Esophagus squamous epithelium (tissue), 5 donors: ENCODE measurements around the gene CTNND2. TPM values are rescaled to one million over a fixed set of nuclear protein-coding genes. Genes with fewer than 3 reads are reported as not detected.

ENCODE experiments used
- DNase-seq: peaks from one replicate; lab custom pipeline; 2025; lab: John Stamatoyannopoulos, UW
- H3K27ac ChIP-seq, 4 donors: fragments of 200-600 bp; sonication (generic); one replicate each; pipeline ENCODE4 v1.5.1; 2016 to 2019; ENCODE audit warnings: mild to moderate bottlenecking in 1 of 4
- H3K27me3 ChIP-seq, 4 donors: fragments of 200-600 bp; sonication (generic); 1 replicate in 3 of 4; 2 replicates in 1 of 4; pipeline versions ENCODE4 v1.5.1 to v1.6.0; 2017 to 2021; ENCODE audit warnings: antibody characterized with exemption in 1 of 4
- H3K36me3 ChIP-seq, 3 donors: fragments of 200-600 bp; sonication (generic); one replicate each; pipeline ENCODE4 v1.5.1; 2016 to 2019
- H3K4me1 ChIP-seq, 3 donors: fragments of 200-600 bp; sonication (generic); one replicate each; pipeline ENCODE4 v1.5.1; 2017 to 2019
- H3K4me3 ChIP-seq, 4 donors: fragments of 200-600 bp; sonication (generic); 1 replicate in 3 of 4; 2 replicates in 1 of 4; pipeline ENCODE4 v1.5.1; 2016 to 2019; ENCODE audit warnings: mild to moderate bottlenecking in 2 of 4, moderate library complexity in 1 of 4
- H3K9me3 ChIP-seq, 3 donors: fragments of 200-600 bp; sonication (generic); one replicate each; pipeline ENCODE4 v1.5.1; 2016 to 2019
- POLR2A ChIP-seq, 4 donors: fragments of 450-650 bp; IDR thresholded peaks; one replicate each; pipeline ENCODE4 v1.6.1; 2017; ENCODE audit warnings: antibody characterized with exemption in 4 of 4, mild to moderate bottlenecking in 4 of 4, moderate library complexity in 3 of 4
- WGBS, 2 donors: methylation state at CpG; one replicate each; pipeline ENCODE4 v1.1.5; 2018; 5-methylcytosine and 5-hydroxymethylcytosine counted together
- intact Hi-C: fragments of 100-400 bp; cut with DNase I; formaldehyde crosslinking; loops from one replicate; pipeline ENCODE4 v1.15.0; 2022
- total RNA-seq, 4 donors: library from RNA; depleted of rRNA; stranded (reverse); fragments of >200 nt; gene quantifications; one replicate each; pipeline ENCODE4 v1.1.0, GENCODE V29; 2016
- TF ChIP-seq, protein P1 (sequence below), 6 experiments: fragments of 450-650 bp in 4 of 6; fragments of 200-600 bp in 2 of 6; sonication (generic) in 2 of 6; IDR thresholded peaks; one replicate each; pipeline ENCODE4 v1.5.1; 2016 to 2019; ENCODE audit warnings: antibody characterized with exemption in 6 of 6, mild to moderate bottlenecking in 4 of 6, moderate library complexity in 4 of 6
- donor health status: DM: yes; HTN: yes; CAD: no.

Gene CTNND2
- total RNA-seq, 4 donors from 2014 or later = 0.38 to 0.50 TPM; not detected in 2

DNA sequence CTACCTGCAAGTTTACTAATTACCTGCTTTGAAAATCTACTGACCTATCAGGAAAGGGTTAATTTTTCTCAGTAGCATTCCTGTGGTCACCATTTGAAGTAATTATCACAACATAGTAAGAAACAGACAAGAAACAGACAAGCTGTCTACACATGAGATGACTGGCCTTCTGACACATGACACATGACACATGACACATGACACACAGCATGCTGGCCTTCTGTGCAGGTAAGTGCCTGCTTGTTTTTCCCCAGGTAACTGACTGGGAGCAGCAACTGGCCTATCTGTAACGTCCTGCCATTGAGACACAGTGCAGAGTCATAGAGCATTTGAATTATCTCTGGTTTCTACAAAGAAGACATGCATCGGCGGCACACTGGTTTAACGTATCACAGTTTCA lies 222.4 kb downstream of the CTNND2 start:
- H3K9me3 ChIP-seq = no peaks in the 10 kb centered on the region
- no peaks in the 10 kb centered on the region for H3K27me3 ChIP-seq
- 69 to 79% methylated on average over 4 of the region's 4 CpGs for WGBS, 2 donors
- H3K4me1 ChIP-seq = no peaks in the 10 kb centered on the region
- no peaks in the 10 kb centered on the region for H3K36me3 ChIP-seq
- intact Hi-C loops = no loop called here
- H3K4me3 ChIP-seq = no peak overlapping the region
- TF ChIP-seq, protein P1, sequence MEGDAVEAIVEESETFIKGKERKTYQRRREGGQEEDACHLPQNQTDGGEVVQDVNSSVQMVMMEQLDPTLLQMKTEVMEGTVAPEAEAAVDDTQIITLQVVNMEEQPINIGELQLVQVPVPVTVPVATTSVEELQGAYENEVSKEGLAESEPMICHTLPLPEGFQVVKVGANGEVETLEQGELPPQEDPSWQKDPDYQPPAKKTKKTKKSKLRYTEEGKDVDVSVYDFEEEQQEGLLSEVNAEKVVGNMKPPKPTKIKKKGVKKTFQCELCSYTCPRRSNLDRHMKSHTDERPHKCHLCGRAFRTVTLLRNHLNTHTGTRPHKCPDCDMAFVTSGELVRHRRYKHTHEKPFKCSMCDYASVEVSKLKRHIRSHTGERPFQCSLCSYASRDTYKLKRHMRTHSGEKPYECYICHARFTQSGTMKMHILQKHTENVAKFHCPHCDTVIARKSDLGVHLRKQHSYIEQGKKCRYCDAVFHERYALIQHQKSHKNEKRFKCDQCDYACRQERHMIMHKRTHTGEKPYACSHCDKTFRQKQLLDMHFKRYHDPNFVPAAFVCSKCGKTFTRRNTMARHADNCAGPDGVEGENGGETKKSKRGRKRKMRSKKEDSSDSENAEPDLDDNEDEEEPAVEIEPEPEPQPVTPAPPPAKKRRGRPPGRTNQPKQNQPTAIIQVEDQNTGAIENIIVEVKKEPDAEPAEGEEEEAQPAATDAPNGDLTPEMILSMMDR (IDR thresholded peaks at IDR 0.05) = no peak
- no peak for TF ChIP-seq POLR2A (IDR thresholded peaks at IDR 0.05)
- H3K27ac ChIP-seq = no peak overlapping the region
- DNase-seq = no peak

DNA sequence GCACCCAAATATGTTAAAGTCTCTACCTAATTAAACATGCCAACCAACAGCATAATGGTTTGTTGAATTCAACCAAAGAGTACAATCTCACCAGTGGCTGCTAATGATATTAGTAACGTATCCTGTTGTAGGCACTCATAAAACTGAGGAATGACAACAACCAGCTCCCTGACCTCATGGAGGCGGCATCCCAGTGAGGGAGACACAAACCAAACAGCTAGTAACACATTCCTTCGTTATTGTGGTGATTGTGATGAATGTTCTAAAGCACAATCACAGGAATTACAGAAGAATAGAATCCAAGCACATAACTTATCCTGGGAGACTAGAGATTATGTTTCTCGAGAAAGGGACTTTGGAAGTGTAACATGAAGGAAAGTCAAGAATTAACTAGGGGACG lies 224.6 kb downstream of the CTNND2 start:
- H3K27ac ChIP-seq = no peak overlapping the region
- WGBS, 2 donors = 65 to 71% methylated on average over 5 of the region's 5 CpGs
- no peak overlapping the region for H3K4me3 ChIP-seq
- no peaks in the 10 kb centered on the region for H3K27me3 ChIP-seq
- no peaks in the 10 kb centered on the region for H3K36me3 ChIP-seq
- no peaks in the 10 kb centered on the region for H3K9me3 ChIP-seq
- TF ChIP-seq, protein P1 (IDR thresholded peaks at IDR 0.05) = no peak
- TF ChIP-seq POLR2A (IDR thresholded peaks at IDR 0.05) = no peak
- intact Hi-C loops = no loop called here
- H3K4me1 ChIP-seq = no peaks in the 10 kb centered on the region
- no peak for DNase-seq

DNA sequence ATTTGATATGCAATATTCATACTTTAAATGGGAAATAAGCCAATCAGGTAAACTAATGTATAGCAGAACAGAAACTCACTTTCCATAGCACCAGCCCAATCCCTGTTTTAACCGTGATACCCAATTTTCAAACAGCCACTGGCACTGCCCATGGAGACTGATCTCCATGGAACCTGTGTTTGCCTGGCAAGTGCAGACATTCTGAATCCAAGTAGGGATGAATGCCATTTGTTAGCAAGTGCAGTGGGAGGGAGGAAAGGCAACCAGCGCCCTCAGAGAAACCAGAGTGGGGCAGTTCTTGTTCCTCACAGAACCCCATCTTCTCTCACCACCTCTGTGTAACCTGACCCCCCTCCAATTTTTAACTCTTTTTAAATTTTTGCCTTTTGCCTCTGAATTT lies 229.1 kb downstream of the CTNND2 start:
- no peak overlapping the region for H3K4me3 ChIP-seq
- H3K27me3 ChIP-seq = no peaks in the 10 kb centered on the region
- 68 to 74% methylated on average over 2 of the region's 2 CpGs for WGBS, 2 donors
- H3K27ac ChIP-seq = no peak overlapping the region
- TF ChIP-seq, protein P1 (IDR thresholded peaks at IDR 0.05) = no peak
- no peak for TF ChIP-seq POLR2A (IDR thresholded peaks at IDR 0.05)
- no peaks in the 10 kb centered on the region for H3K9me3 ChIP-seq
- intact Hi-C loops = no loop called here
- no peaks in the 10 kb centered on the region for H3K36me3 ChIP-seq
- no peaks in the 10 kb centered on the region for H3K4me1 ChIP-seq
- no peak for DNase-seq

DNA sequence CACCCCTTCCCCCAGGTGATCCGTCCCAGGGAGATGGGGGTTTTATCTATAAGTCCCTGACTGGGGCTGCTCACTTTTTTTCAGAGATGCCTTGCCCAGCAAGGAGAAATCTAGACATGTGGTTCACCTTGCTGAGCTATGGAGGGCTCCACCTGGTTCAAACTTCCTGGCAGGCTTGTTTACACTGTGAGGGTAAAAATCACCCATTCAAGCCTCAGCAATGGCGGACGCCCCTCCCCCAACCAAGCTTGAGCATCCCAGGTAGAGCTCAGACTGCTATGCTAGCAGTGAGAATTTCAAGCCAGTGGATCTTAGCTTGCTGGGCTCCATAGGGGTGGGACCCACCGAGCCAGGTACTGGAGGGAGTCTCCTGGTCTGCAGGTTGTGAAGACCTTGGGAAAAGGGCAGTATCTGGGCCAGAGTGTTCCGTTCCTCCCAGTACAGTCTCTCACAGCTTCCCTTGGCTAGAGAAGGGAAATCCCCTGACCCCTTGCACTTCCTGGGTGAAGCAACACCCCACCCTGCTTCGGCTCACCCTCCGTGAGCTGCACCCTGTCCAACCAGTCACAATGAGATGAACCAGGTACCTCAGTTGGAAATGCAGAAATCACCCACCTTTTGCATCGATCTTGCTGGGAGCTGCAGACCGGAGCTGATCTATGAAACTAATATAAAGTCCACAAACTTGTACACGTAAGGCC lies 231.7 kb downstream of the CTNND2 start:
- H3K4me3 ChIP-seq = no peak overlapping the region
- H3K36me3 ChIP-seq = no peaks in the 10 kb centered on the region
- TF ChIP-seq POLR2A (IDR thresholded peaks at IDR 0.05) = no peak
- H3K27ac ChIP-seq = no peak overlapping the region
- H3K4me1 ChIP-seq = no peaks in the 10 kb centered on the region
- intact Hi-C loops = no loop called here
- H3K9me3 ChIP-seq = no peaks in the 10 kb centered on the region
- H3K27me3 ChIP-seq = no peaks in the 10 kb centered on the region
- WGBS, 2 donors = 80 to 83% methylated on average over 5 to 8 of the region's 10 CpGs
- no peak for DNase-seq

DNA sequence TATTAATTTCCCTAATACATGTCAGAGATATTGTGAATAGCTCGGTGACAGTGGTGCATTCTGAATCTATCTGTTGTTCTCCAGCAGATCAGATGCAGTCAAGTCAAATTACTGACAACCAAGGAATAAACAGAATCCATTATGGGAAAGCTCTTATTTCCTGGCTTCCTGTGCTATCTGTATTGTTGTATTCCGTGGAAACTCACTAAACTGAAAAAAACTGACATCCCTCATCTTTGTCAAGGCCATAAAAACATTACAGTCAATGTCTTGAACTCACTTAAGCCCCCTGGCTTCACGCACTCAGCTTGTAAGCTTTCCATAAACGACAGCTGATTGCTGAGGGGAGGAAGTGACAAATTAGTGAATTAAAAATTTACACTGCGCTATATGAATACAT lies 245.9 kb downstream of the CTNND2 start:
- WGBS, 2 donors = 45 to 49% methylated on average over 5 of the region's 5 CpGs
- H3K9me3 ChIP-seq = no peaks in the 10 kb centered on the region

More for the DNA sequence above, 245.9 kb downstream of the CTNND2 start:
- Histone ChIP-seq H3K4me3 (no peak overlapping the region), H3K36me3 (no peaks in the 10 kb centered on the region), H3K27ac (no peak overlapping the region), H3K27me3 (no peaks in the 10 kb centered on the region), H3K4me1 (no peaks in the 10 kb centered on the region)
- no peak for TF ChIP-seq POLR2A (IDR thresholded peaks at IDR 0.05)
- TF ChIP-seq, protein P1 (IDR thresholded peaks at IDR 0.05) = no peak
- no peak for DNase-seq
- intact Hi-C loops = no loop called here
